OCI-M1 (cell line): Measurements from ENCODE around the gene LIN37.
"Not testable (repeated sequence)": the region's sequence is repeated elsewhere in the genome, so short reads cannot be mapped to it uniquely, and the experiment has no call there.

Experiments
- DNase-seq: peaks from one replicate; lab custom pipeline; 2025; lab: John Stamatoyannopoulos, UW

The LIN37 gene

DNA sequence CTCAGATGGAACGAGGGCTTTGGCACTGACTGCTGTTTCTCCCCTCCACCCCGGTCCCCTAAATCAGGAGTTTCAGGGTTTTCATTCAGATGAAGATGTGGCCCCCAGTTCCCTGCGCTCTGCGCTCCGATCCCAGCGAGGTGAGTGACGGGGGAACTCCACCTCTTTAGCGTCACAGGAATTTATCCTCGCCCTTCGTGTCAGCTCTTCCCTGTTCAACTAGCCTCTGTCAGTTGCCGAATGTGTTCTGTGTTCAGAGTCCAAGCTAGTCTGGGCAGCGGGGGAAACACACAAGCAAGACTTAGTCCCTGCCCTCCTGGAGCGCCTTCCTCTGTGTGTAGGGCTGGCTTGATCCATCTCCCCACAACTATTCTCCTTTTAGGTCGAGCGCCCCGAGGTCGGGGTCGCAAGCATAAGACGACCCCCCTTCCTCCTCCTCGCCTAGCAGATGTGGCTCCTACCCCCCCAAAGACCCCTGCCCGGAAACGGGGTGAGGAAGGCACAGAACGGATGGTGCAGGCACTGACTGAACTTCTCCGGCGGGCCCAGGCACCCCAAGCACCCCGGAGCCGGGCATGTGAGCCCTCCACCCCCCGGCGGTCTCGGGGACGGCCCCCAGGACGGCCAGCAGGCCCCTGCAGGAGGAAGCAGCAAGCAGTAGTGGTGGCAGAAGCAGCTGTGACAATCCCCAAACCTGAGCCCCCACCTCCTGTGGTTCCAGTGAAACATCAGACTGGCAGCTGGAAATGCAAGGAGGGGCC, 28.8 kb upstream of the LIN37 start:
- DNase-seq: no peak

DNA sequence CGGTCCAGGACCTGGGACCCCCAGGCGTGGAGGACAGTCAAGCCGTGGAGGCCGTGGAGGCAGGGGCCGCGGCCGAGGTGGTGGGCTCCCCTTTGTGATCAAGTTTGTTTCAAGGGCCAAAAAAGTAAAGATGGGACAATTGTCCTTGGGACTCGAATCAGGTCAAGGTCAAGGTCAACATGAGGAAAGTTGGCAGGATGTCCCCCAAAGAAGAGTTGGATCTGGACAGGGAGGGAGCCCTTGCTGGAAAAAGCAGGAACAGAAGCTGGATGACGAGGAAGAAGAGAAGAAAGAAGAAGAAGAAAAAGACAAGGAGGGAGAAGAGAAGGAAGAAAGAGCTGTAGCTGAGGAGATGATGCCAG, 28.2 kb upstream of the LIN37 start:
- DNase-seq: no peak

DNA sequence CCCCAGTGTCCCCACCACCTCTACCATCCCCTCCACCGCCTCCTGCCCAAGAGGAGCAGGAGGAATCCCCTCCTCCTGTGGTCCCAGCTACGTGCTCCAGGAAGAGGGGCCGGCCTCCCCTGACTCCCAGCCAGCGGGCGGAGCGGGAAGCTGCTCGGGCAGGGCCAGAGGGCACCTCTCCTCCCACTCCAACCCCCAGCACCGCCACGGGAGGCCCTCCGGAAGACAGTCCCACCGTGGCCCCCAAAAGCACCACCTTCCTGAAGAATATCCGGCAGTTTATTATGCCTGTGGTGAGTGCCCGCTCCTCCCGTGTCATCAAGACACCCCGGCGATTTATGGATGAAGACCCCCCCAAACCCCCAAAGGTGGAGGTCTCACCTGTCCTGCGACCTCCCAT, 27.7 kb upstream of the LIN37 start:
- no peak for DNase-seq

DNA sequence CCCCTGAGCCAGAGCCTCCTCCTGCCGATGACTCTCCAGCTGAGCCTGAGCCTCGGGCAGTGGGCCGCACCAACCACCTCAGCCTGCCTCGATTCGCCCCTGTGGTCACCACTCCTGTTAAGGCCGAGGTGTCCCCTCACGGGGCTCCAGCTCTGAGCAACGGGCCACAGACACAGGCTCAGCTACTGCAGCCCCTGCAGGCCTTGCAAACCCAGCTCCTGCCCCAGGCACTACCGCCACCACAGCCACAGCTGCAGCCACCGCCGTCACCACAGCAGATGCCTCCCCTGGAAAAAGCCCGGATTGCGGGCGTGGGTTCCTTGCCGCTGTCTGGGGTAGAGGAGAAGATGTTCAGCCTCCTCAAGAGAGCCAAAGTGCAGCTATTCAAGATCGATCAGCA, 27.0 kb upstream of the LIN37 start:
- DNase-seq: no peak

GRCh38 chr19:35722461-35722860, 25.9 kb upstream of the LIN37 start:
- DNase-seq: no peak

- DNase-seq: no peak
Measured at GRCh38 chr19:35722897-35723296, 25.5 kb upstream of the LIN37 start.

GRCh38 chr19:35723671-35724070, 24.7 kb upstream of the LIN37 start:
- DNase-seq: no peak

GRCh38 chr19:35724132-35724531, 24.2 kb upstream of the LIN37 start:
- DNase-seq: not testable (repeated sequence)

DNA sequence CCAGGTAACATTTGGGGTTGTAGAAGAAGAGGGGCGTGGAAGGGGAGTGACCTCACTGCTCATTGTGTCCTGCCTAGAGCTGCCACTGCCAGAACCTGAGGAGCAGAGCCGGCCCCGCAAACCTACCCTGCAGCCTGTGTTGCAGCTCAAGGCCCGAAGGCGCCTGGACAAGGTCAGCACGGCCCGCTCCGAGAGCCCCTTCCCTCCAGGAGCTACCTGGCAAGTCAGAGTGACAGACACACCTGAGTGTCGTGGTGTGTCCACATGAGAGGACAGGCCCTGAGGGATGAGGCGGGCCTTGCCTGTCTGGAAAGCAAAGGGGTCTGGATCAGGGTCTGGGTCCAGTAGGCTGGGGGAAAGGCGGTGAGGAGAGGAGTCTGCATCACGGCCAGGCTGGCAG, 23.8 kb upstream of the LIN37 start:
- no peak for DNase-seq

DNA sequence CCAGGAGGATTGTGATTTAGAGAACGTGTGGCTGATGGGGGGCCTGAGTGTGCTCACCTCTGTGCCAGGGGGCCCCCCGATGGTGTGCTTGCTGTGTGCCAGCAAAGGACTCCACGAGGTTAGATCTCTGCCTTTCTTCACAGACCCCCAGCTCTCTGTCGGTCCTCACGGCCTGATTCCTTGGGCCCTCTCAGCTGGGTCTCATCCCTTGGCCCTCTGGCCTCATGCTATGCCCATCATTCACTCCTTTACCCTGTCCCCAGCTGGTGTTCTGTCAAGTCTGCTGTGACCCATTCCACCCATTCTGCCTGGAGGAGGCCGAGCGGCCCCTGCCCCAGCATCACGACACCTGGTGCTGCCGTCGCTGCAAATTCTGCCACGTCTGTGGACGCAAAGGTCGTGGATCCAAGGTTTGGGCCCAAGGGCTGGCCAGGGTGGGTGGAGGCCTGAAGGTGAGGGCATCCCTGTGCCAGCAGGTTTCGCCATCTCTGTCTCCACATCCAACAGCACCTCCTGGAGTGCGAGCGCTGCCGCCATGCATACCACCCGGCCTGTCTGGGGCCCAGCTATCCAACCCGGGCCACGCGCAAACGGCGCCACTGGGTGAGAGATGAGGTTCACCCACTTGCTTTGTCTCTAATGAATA, 23.0 kb upstream of the LIN37 start:
- no peak for DNase-seq

DNA sequence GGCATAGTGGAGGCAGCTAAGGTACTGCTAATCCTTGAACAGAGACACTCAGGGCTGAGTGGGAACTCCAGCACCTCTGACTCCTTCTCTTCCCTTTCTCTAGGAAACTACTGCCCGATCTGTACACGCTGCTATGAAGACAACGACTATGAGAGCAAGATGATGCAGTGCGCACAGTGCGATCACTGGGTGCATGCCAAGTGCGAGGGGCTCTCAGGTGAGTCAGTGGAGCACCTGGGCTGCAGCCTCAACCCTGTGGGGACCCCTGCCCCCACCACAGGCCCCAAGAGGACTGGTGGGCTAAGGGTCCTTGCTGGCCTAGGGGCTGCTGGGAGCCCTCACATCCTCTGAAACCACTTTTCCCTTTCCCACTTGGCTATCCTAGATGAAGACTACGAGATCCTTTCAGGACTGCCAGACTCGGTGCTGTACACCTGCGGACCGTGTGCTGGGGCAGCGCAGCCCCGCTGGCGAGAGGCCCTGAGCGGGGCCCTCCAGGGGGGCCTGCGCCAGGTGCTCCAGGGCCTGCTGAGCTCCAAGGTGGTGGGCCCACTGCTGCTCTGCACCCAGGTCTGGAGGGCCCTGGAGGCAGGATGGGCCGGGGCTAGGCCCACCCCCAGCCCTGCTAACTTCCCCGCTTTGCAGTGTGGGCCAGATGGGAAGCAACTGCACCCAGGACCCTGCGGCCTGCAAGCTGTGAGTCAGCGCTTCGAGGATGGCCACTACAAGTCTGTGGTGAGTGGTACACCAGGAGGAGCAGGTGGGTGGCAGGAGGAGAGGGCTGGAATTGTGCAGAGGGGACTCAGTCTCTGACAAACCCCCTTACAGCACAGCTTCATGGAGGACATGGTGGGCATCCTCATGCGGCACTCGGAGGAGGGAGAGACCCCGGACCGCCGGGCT, 21.1 kb upstream of the LIN37 start:
- no peak for DNase-seq

GRCh38 chr19:35727956-35728706, 20.2 kb upstream of the LIN37 start:
- no peak for DNase-seq

DNA sequence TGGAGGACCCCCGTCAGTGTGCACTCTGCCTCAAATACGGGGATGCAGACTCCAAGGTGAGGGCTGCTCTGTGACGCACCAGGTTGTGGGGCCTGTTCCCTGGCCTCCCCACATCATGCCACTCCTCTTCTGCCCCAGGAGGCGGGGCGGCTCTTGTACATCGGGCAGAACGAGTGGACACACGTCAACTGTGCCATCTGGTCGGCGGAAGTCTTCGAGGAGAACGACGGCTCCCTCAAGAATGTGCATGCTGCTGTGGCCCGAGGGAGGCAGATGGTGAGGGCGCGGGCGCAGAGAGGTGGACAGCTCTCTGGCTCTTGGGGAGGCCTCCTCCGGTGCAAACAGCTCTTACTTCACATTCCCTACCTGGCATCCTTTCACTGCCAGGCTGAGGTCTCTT, 19.4 kb upstream of the LIN37 start:
- DNase-seq: no peak

DNA sequence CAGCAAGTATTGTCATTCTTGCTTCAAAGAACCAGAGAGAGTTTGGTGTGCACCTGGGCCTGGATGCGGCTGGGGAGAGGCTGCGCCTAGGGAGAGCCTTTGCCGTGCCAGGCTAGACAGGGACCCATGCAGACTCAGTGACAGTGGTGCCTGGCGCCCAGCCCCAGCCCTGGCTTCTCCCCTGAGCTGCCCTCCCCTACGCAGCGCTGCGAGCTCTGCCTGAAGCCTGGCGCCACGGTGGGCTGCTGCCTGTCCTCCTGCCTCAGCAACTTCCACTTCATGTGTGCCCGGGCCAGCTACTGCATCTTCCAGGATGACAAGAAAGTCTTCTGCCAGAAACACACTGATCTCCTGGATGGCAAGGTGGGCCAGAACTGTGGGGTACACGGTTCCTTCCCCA, 18.6 kb upstream of the LIN37 start:
- DNase-seq: no peak

DNA sequence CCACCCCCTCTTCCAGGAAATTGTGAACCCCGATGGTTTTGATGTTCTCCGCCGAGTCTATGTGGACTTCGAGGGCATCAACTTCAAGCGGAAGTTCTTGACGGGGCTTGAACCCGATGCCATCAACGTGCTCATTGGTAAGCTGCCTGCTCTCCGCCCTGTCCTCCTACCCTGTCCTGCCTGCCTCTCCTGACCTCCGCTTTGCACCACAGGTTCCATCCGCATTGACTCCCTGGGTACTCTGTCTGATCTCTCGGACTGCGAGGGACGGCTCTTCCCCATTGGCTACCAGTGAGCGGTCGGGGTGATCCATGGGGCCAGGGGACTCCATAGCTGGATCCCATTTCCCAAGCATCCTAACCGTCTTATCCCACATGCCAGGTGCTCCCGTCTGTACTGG, 18.1 kb upstream of the LIN37 start:
- no peak for DNase-seq

DNA sequence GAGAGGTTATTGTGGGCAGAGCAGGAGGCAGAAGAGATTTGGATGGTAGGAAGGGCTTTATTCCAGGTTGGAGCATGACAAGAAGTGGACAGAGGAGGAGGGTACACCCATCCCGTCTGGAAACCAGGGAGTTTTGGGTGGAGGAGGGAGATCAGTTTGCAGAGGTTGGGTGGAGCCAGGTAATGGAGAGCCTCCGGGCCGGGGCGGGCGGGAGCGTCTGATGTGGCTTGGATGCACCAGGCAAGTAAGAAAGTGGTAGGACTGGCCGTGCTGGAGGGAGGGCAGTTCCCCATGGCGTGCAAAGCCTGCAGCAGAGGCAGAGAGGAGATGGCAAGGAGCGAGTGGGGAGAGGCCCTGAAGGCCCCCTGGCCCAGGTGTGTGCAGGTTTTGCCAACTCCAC, 17.0 kb upstream of the LIN37 start:
- DNase-seq: no peak

DNA sequence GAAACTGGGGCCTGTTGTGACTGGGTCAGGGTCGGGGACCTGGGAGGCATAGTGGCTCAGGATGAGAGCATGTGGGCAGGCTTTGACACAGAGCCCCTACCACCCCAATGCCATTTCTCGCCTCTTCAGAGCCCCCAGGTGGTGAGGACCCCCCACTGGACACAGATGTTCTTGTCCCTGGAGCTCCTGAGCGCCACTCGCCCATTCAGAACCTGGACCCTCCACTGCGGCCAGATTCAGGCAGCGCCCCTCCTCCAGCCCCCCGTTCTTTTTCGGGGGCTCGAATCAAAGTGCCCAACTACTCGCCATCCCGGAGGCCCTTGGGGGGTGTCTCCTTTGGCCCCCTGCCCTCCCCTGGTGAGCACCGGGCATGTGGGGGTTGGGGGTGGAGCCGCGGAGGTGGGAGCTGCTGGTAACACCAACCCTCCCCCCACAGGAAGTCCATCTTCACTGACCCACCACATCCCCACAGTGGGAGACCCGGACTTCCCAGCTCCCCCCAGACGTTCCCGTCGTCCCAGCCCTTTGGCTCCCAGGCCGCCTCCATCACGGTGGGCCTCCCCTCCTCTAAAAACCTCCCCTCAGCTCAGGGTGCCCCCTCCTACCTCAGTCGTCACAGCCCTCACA, 16.5 kb upstream of the LIN37 start:
- no peak for DNase-seq

- DNase-seq: no peak
Measured at GRCh38 chr19:35732540-35733179, 15.7 kb upstream of the LIN37 start.

- DNase-seq: no peak
Measured at GRCh38 chr19:35733180-35734125, 14.9 kb upstream of the LIN37 start.

DNA sequence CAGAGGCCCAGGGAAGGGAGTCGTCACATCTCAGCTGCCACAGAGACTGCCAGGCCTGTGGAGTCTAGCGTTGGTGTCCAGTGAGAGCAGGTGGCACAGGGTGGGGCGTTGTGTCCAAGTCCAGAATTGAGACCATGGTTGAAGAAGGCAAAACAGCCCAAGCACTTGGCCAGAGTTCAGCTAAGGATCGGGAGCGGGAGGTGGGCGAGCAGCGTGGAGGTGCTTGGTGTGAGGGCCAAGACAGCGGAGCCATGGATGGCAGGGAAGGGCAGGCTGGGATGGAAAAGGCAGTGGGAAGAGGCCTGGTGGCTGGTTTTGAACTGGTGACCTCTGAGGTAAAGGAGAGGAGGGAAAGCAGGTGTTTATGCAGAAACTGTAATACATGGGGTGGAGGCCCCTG, 14.1 kb upstream of the LIN37 start:
- no peak for DNase-seq
